AG04449 (cell line): ENCODE measurements around the gene MAPRE2.

Experiments
- CTCF ChIA-PET: fragments of 350-600 bp; formaldehyde crosslinking; extraction: SDS; loops from one replicate; lab custom pipeline; 2021; ENCODE audit warnings: antibody characterized with exemption; lab: Yijun Ruan, JAX
- POLR2A ChIA-PET: fragments of 400-600, 350-600 bp; formaldehyde crosslinking; extraction: SDS; loops from one replicate; lab custom pipeline; 2020; ENCODE audit warnings: antibody characterized with exemption, inconsistent platforms; lab: Yijun Ruan, JAX
- DNase-seq: peaks from one replicate; pipeline ENCODE4 v3.0.0-alpha.2; 2010; ENCODE audit warnings: low read depth, low spot score
- H3K4me3 ChIP-seq: 2 replicates; pipeline ENCODE4 v1.5.1; 2011; ENCODE audit warnings: low read depth, mild to moderate bottlenecking, control low read depth, low read length
- TF ChIP-seq, protein P1 (sequence below): IDR thresholded peaks from one replicate; pipeline ENCODE4 v1.5.1; 2011; ENCODE audit warnings: mild to moderate bottlenecking, moderate library complexity, low read length, control low read depth, inconsistent platforms; ENCODE audit not compliant: insufficient read depth; ENCODE audit errors: missing control alignments

MAPRE2 gene

DNA sequence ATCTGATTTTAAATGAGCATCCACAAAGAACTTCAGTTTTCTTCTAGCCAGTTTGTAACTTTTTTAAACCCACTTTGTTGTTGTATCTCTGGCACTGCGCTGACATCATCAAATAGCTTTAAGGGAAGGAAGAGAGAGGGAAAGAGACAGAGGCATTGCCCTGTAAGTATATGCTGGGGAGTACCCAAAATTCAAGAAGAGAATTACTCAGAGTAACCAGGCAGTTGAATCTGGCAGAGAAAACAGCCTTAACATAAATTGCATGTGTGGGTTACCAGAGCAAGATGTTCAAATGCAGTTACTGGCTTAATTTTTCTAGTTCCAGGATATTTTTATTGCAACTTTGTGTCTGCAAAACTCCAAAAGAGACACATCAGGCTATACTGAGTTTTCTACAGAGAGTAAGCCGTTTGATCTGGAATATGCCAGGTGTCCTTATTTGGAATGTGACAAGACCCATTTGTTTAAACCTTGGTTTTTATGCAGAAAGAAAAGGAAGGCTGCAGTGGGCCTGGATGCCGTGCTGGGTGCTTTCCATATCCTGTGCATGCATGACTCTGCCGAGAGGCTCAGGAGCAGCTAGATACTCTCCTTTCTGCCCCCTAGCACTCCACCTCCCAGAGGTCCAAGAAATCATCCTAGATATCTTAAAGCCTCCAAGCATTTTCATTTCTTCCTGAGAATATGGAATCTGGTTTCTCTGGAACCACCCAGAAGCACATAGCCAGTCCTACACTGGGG lies 93.7 kb downstream of the MAPRE2 start:
- no peak for DNase-seq
- POLR2A ChIA-PET = no interaction called here
- no peak overlapping the region for H3K4me3 ChIP-seq
- TF ChIP-seq, protein P1, sequence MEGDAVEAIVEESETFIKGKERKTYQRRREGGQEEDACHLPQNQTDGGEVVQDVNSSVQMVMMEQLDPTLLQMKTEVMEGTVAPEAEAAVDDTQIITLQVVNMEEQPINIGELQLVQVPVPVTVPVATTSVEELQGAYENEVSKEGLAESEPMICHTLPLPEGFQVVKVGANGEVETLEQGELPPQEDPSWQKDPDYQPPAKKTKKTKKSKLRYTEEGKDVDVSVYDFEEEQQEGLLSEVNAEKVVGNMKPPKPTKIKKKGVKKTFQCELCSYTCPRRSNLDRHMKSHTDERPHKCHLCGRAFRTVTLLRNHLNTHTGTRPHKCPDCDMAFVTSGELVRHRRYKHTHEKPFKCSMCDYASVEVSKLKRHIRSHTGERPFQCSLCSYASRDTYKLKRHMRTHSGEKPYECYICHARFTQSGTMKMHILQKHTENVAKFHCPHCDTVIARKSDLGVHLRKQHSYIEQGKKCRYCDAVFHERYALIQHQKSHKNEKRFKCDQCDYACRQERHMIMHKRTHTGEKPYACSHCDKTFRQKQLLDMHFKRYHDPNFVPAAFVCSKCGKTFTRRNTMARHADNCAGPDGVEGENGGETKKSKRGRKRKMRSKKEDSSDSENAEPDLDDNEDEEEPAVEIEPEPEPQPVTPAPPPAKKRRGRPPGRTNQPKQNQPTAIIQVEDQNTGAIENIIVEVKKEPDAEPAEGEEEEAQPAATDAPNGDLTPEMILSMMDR = no peak
- CTCF ChIA-PET = interaction anchor here (2.7 kb wide), 1 partner anchor 9 kb away, joined by 17 read pairs; no protein-coding TSS in a partner anchor

DNA sequence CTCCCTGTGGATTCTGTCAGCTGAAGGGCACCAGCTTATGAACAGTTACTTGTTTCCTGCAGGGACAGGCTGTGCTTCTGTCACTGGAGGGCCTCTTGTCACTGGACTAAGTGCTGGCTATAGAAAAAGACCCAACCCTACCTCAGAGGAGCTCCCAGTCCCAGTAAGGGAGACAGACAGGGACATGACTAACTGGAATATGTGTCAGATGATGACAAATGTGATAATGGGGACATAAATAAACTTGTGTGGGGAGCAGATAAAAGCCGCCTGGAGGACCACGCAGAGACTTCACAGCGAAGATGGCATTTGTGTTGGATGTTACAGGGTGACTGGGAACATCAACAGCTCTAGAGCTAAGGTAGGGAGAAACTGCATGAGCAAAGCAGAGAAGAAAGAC lies 95.0 kb downstream of the MAPRE2 start:
- TF ChIP-seq, protein P1 = no peak
- no peak overlapping the region for H3K4me3 ChIP-seq
- ChIA-PET POLR2A (no interaction called here), CTCF (interaction anchor here (1.1 to 2.7 kb wide), 4 partner anchors 8 to 130 kb away, joined by 3 to 19 read pairs (median 11); no protein-coding TSS in a partner anchor)
- DNase-seq = no peak

DNA sequence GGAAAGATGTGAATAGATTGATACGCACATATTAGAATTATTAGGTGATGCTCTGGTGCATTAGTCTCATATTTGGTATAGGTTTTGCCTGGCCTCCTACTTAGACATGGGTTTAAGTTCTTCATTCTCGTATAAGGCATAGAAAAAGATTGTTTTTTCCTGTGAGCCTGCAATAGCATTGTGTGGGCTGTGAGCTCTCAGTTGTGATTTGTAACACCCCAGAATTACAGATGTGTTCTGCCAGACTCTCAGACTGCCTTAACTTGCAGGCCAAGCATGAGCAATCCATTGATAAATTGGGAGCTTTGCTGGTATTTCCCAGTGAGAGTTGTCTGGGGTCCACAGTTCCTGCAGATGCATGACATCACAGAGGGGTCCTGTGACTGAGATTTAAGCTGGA lies 95.7 kb downstream of the MAPRE2 start:
- TF ChIP-seq, protein P1 = no peak
- DNase-seq = no peak
- CTCF ChIA-PET = interaction anchor here (1.1 to 2.7 kb wide), 7 partner anchors 7 to 134 kb away, joined by 3 to 19 read pairs (median 5); no protein-coding TSS in a partner anchor
- no peak overlapping the region for H3K4me3 ChIP-seq
- POLR2A ChIA-PET = no interaction called here

DNA sequence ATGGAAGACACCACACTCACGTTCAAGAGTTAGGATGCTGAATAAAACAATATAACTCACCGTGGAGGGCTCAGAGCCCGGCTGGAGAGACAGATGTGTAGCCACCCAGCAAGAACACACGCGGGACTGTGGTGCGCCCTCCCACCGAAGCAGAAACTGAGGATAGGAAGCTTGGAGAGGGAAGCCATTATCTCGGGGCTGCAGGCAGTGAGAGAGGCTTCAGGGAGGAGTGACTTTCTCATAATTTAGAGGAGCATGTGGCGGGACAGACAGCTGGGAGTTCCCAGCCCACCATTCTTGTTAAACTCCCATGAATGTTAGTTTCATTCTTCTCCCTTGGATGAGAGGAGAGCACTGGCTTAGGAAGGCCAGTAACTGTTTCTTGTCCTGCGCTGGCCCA lies 96.4 kb downstream of the MAPRE2 start:
- no peak for DNase-seq
- ChIA-PET POLR2A (no interaction called here), CTCF (interaction anchor here (1.0 to 2.7 kb wide), 7 partner anchors 10 to 135 kb away, joined by 3 to 19 read pairs (median 3); no protein-coding TSS in a partner anchor)
- TF ChIP-seq, protein P1 = no peak
- no peak overlapping the region for H3K4me3 ChIP-seq

DNA sequence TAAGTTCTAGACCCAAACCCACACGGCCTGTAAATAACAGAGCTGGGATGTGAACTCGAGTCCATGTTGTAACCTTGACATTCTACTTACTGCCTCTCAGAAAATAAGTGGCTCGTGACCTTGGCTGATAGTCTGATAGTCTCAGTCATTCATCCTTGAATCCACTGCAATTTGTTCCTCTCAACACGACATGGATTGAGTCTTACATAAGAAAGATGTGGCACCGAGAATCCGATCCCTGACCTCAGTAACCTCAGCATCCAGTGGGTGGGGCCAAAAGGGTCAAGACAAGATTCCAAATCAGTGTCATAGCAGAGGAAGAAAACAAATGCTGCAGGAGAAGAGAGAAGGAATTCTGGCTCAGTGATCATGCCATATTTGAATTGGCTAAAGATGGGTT lies 97.6 kb downstream of the MAPRE2 start:
- ChIA-PET CTCF (interaction anchor here (1.0 to 2.7 kb wide), 5 partner anchors 12 to 132 kb away, joined by 3 to 19 read pairs (median 8); no protein-coding TSS in a partner anchor), POLR2A (no interaction called here)
- TF ChIP-seq, protein P1 = no peak
- H3K4me3 ChIP-seq = no peak overlapping the region
- no peak for DNase-seq

DNA sequence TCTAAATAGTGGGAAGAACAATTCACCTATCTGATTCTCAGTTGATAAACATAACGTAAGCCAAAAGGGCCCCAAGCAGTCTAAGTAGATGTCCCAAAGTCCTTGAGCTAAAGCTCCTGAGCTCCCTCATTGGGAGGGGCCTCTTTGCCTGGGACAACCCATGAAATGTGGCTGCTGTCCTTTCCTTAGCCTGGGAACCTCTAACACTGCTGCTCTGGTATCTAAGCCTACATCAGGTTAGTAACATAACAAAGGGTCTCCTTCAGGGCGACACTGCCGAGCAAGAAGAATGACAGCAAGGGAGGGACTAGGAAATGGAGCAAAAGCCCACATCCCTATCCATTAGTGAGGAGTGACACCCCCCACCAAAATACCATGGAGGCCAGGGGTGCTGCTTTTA lies 98.3 kb downstream of the MAPRE2 start:
- no peak overlapping the region for H3K4me3 ChIP-seq
- CTCF ChIA-PET = interaction anchor here (1.1 to 1.4 kb wide), 4 partner anchors 111 to 137 kb away, joined by 3 to 8 read pairs (median 4); no protein-coding TSS in a partner anchor
- TF ChIP-seq, protein P1 = no peak
- POLR2A ChIA-PET = no interaction called here
- DNase-seq = no peak
